ENCODE data around the gene TLE1. TPM values are rescaled to one million over a fixed set of nuclear protein-coding genes. Genes with fewer than 3 reads are reported as not detected.

Gene TLE1
- total RNA-seq, 1 donor = 9.0 TPM

- Histone ChIP-seq H2AFZ (ENCODE audit: low read length) (no peak overlapping the region), H3K27me3 (ENCODE audit: insufficient read depth, low read length) (no peaks in the 10 kb centered on the region), H3K36me3 (ENCODE audit: insufficient read depth, low read length) (no peaks in the 10 kb centered on the region), H3K79me2 (ENCODE audit: insufficient read depth, low read length) (no peaks in the 10 kb centered on the region), H3K27ac (ENCODE audit: low read depth, low read length) (no peak overlapping the region), H3K4me3 (ENCODE audit: insufficient read depth, low read length) (no peak overlapping the region), H4K20me1 (ENCODE audit: insufficient read depth, low read length) (no peaks in the 10 kb centered on the region), H3K4me1 (ENCODE audit: insufficient read depth, low read length) (peaks cover 10% of the 10 kb centered on the region), H3K9me3 (ENCODE audit: low read depth, low read length) (no peaks in the 10 kb centered on the region), H3K4me2 (ENCODE audit: insufficient read depth, low read length) (no peak overlapping the region)
- no peak for TF ChIP-seq CTCF (IDR thresholded peaks at IDR 0.05; ENCODE audit: extremely low read depth, low read depth, low read length)
- no peak for DNase-seq (ENCODE audit: insufficient read length, low spot score, missing footprints)
These were observed 84.1 kb downstream of the TLE1 start for GRCh38 chr9:81605170-81605670.

GRCh38 chr9:81604306-81605169, 84.8 kb downstream of the TLE1 start:
- H3K4me2 ChIP-seq (ENCODE audit: insufficient read depth, low read length) = no peak overlapping the region
- no peak overlapping the region for H2AFZ ChIP-seq (ENCODE audit: low read length)
- peaks cover 4% of the 10 kb centered on the region for H3K4me1 ChIP-seq (ENCODE audit: insufficient read depth, low read length)
- no peaks in the 10 kb centered on the region for H3K9me3 ChIP-seq (ENCODE audit: low read depth, low read length)
- H3K79me2 ChIP-seq (ENCODE audit: insufficient read depth, low read length) = no peaks in the 10 kb centered on the region
- H3K36me3 ChIP-seq (ENCODE audit: insufficient read depth, low read length) = no peaks in the 10 kb centered on the region
- H4K20me1 ChIP-seq (ENCODE audit: insufficient read depth, low read length) = no peaks in the 10 kb centered on the region
- DNase-seq (ENCODE audit: insufficient read length, low spot score, missing footprints) = no peak
- no peak overlapping the region for H3K27ac ChIP-seq (ENCODE audit: low read depth, low read length)
- H3K4me3 ChIP-seq (ENCODE audit: insufficient read depth, low read length) = no peak overlapping the region
- no peak for TF ChIP-seq CTCF (IDR thresholded peaks at IDR 0.05; ENCODE audit: extremely low read depth, low read depth, low read length)
- H3K27me3 ChIP-seq (ENCODE audit: insufficient read depth, low read length) = no peaks in the 10 kb centered on the region

- H2AFZ ChIP-seq (ENCODE audit: low read length) = no peak overlapping the region
- no peak overlapping the region for H3K27ac ChIP-seq (ENCODE audit: low read depth, low read length)
- DNase-seq (ENCODE audit: insufficient read length, low spot score, missing footprints) = no peak
- no peaks in the 10 kb centered on the region for H3K9me3 ChIP-seq (ENCODE audit: low read depth, low read length)
- H3K4me3 ChIP-seq (ENCODE audit: insufficient read depth, low read length) = no peak overlapping the region
- no peak overlapping the region for H3K4me2 ChIP-seq (ENCODE audit: insufficient read depth, low read length)
- no peak for TF ChIP-seq CTCF (IDR thresholded peaks at IDR 0.05; ENCODE audit: extremely low read depth, low read depth, low read length)
- no peaks in the 10 kb centered on the region for H3K79me2 ChIP-seq (ENCODE audit: insufficient read depth, low read length)
- H3K27me3 ChIP-seq (ENCODE audit: insufficient read depth, low read length) = no peaks in the 10 kb centered on the region
- no peaks in the 10 kb centered on the region for H3K4me1 ChIP-seq (ENCODE audit: insufficient read depth, low read length)
- no peaks in the 10 kb centered on the region for H3K36me3 ChIP-seq (ENCODE audit: insufficient read depth, low read length)
- no peaks in the 10 kb centered on the region for H4K20me1 ChIP-seq (ENCODE audit: insufficient read depth, low read length)
These were observed 86.3 kb downstream of the TLE1 start for GRCh38 chr9:81602887-81603680.

Data from osteoblast (primary cell).